ENCODE data around the gene CHD5. TPM values are rescaled to one million over a fixed set of nuclear protein-coding genes. Genes with fewer than 3 reads are reported as not detected.

CHD5 gene
- total RNA-seq, 1 donor from 2014 or later: 4.9 TPM

GRCh38 chr1:6162341-6162740, 17.8 kb downstream of the CHD5 start:
- Mint-ChIP-seq H3K27ac (no peak overlapping the region), H3K27me3 (ENCODE audit: low read depth) (peaks cover 78% of the 10 kb centered on the region), H3K36me3 (no peaks in the 10 kb centered on the region), H3K9me3 (no peaks in the 10 kb centered on the region), H3K4me3 (no peak overlapping the region), H3K4me1 (peaks cover 5% of the 10 kb centered on the region)
- DNase-seq (ENCODE audit: low spot score in 2 of 2, unreplicated experiment in 2 of 2): no peak
- no peak for TF ChIP-seq CTCF (IDR thresholded peaks at IDR 0.05; ENCODE audit: unreplicated experiment)

GRCh38 chr1:6158181-6158580, 21.9 kb downstream of the CHD5 start:
- H3K4me1 Mint-ChIP-seq: peaks cover 6% of the 10 kb centered on the region
- no peak overlapping the region for H3K27ac Mint-ChIP-seq
- no peak overlapping the region for H3K4me3 Mint-ChIP-seq
- no peaks in the 10 kb centered on the region for H3K36me3 Mint-ChIP-seq
- TF ChIP-seq CTCF (IDR thresholded peaks at IDR 0.05; ENCODE audit: unreplicated experiment): no peak
- H3K27me3 Mint-ChIP-seq (ENCODE audit: low read depth): peaks cover 46% of the 10 kb centered on the region
- H3K9me3 Mint-ChIP-seq: no peaks in the 10 kb centered on the region
- DNase-seq (ENCODE audit: low spot score in 2 of 2, unreplicated experiment in 2 of 2): no peak

- Mint-ChIP-seq H3K9me3 (no peaks in the 10 kb centered on the region), H3K27me3 (ENCODE audit: low read depth) (peaks cover 43% of the 10 kb centered on the region), H3K36me3 (no peaks in the 10 kb centered on the region), H3K4me3 (no peak overlapping the region), H3K27ac (no peak overlapping the region), H3K4me1 (peaks cover 6% of the 10 kb centered on the region)
- no peak for TF ChIP-seq CTCF (IDR thresholded peaks at IDR 0.05; ENCODE audit: unreplicated experiment)
- DNase-seq (ENCODE audit: low spot score in 2 of 2, unreplicated experiment in 2 of 2): no peak
Measured at GRCh38 chr1:6157528-6158174, 22.5 kb downstream of the CHD5 start.

GRCh38 chr1:6157132-6157527, 23.0 kb downstream of the CHD5 start:
- H3K4me3 Mint-ChIP-seq: no peak overlapping the region

GRCh38 chr1:6154525-6155319, 25.4 kb downstream of the CHD5 start:
- peaks cover 6% of the 10 kb centered on the region for H3K4me1 Mint-ChIP-seq
- H3K4me3 Mint-ChIP-seq: no peak overlapping the region
- no peaks in the 10 kb centered on the region for H3K9me3 Mint-ChIP-seq
- no peak for TF ChIP-seq CTCF (IDR thresholded peaks at IDR 0.05; ENCODE audit: unreplicated experiment)
- no peak overlapping the region for H3K27ac Mint-ChIP-seq
- no peak for DNase-seq (ENCODE audit: low spot score in 2 of 2, unreplicated experiment in 2 of 2)
- H3K36me3 Mint-ChIP-seq: no peaks in the 10 kb centered on the region
- H3K27me3 Mint-ChIP-seq (ENCODE audit: low read depth): peaks cover 32% of the 10 kb centered on the region

More at GRCh38 chr1:6157132-6157527, 23.0 kb downstream of the CHD5 start:
- TF ChIP-seq CTCF (IDR thresholded peaks at IDR 0.05; ENCODE audit: unreplicated experiment): no peak
- no peaks in the 10 kb centered on the region for H3K9me3 Mint-ChIP-seq
- peaks cover 42% of the 10 kb centered on the region for H3K27me3 Mint-ChIP-seq (ENCODE audit: low read depth)
- peaks cover 6% of the 10 kb centered on the region for H3K4me1 Mint-ChIP-seq
- no peak for DNase-seq (ENCODE audit: low spot score in 2 of 2, unreplicated experiment in 2 of 2)
- no peaks in the 10 kb centered on the region for H3K36me3 Mint-ChIP-seq
- no peak overlapping the region for H3K27ac Mint-ChIP-seq

Data from mesothelial cell of epicardium (in vitro differentiated cells).